Stimulated activated CD4-positive, alpha-beta T cell treated with anti-CD3 and anti-CD28 coated beads, Interleukin-4, amount 100 ng/mL, for 4 hours (primary cell): ENCODE data around the gene FADS6.
"Not testable (repeated sequence)": the region's sequence is repeated elsewhere in the genome, so short reads cannot be mapped to it uniquely, and the experiment has no call there.

Source experiments
- DNase-seq, 2 experiments: peaks; one replicate each; pipeline ENCODE4 v3.0.0-alpha.2; 2020

FADS6 gene

GRCh38 chr17:74920306-74920620 is 26.8 kb upstream of the FADS6 start:
- no peak for DNase-seq

DNA sequence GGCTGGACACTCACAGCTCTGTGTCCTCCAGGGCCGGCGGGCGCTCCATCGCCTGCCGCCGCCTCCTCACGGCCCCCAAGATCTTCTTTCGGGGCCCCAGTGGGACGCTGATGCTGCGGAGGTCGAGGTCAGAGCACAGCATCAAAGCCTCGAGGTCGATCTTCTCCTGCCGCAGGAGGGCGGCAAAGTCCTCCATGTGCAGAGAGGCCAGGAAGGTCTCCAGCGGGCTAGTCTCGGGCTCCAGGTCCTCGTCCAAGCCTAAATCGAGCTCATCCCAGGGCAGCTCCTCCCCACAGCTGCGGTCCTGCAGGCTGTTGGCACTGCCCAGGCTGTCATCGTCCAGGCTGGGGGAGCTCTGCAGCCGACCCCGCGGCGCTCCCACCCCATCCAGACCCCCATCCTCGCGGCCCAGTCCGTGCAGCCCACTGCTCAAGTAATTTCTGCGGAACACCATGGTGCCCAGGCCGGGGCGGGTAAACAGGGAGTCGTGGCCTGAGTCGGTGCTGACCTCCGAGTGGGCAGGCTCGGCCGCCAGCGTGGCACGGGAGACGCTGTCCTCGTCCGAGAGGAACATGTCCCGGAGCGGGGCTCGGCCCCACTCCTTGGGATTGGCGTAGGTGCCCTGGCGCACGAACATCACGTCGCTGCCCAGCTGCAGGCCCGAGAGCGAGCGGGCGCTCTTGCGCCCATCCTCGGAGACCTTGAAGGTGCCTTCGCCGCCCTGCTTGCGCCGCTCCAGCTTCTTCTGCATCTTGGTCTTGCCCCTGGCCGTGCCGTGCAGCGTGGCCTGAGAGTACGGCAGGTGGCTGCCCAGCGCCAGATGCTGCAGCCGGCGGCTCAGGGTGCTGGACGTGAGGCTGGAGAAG is 26.2 kb upstream of the FADS6 start:
- DNase-seq, result no peak

GRCh38 chr17:74918906-74919305 is 25.5 kb upstream of the FADS6 start:
- DNase-seq, result no peak

- no peak for DNase-seq
Observed at GRCh38 chr17:74917430-74917829, 24.0 kb upstream of the FADS6 start.

DNA sequence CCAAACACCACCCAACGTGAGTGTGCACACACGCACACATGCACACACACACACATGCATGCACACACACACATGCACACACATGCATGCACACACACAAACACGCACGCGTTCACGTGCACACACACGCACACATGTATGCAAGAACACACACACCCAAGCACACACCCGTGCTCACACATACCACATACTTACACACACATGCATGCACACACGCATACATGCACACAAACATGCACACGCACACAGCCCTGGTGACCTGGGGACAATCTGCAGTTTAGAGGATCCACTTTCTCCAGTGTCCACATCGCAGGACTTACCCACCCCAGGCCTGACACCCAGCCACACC is 23.4 kb upstream of the FADS6 start:
- no peak for DNase-seq

DNA sequence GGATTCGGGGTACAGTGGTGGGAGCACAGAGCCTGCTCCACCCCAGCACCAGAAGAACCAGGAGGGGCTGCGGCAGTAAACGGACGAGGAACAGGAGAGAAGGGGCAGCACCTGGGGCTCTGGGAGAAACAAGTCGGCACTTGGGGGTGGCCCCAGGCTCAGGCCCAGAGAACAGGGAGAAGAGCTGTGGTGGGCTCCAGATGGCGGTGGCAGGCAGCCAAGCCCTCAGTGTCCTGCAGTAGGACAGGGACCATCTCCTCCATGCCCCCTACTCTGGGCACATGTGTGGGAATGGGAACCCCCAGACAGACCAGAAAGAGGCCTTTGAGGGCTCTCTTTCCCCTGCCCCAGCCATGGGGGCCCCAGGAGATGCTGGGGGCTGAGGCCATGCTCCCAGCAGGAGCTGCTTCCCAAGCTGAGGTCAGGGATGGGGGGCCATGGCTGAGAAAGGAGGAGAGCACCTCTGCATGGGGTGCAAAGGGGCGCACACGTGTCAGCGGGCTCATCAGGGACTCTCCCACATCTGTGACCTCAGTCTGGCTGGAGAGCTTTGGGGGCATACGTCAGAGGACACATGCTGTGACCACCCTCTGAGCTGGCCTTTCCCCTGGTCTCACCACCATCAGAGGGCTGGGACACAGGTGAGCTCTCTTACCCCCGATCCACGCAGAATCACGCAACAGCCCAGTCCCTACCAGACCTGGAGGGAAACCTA is 22.9 kb upstream of the FADS6 start:
- DNase-seq, result no peak

DNA sequence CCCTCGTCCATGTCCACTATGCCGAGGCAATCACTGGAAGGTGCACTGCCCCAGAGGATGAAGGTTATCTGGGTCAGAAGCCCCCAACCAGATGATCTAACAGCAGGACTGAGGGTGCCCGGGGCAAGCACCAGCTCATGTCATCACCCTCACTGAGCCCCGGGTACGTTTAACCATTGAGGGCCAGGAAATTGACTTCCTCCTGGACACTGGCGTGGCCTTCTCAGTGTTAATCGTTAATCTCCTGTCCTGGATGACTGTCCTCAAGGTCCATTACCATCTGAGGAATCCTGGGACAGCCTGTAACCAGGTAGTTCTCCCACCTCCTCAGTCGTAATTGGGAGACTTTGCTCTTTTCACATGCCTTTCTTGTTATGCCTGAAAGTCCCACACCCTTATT is 18.0 kb upstream of the FADS6 start:
- DNase-seq, result not testable (repeated sequence)

DNA sequence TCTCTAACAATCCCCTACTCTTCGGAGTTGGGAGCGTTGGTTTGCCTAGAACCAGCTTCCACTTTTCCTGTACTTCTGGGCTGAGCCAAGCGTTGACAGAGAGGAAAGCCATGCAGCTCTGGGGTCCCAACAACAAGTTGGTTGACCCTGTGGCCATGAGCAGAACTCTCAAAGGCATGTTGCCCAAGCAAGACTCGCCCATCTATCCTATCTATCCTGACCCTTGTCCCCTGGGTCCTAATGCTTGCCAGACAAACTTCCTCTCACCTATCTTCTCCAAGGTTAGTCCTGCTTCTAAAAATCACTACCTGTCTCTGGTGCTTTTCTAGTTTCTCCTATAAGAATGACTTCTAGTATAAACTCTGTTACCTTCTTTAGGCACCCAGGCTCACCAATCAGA is 15.7 kb upstream of the FADS6 start:
- DNase-seq, result not testable (repeated sequence)

GRCh38 chr17:74907012-74907411 is 13.6 kb upstream of the FADS6 start:
- DNase-seq, result no peak

DNA sequence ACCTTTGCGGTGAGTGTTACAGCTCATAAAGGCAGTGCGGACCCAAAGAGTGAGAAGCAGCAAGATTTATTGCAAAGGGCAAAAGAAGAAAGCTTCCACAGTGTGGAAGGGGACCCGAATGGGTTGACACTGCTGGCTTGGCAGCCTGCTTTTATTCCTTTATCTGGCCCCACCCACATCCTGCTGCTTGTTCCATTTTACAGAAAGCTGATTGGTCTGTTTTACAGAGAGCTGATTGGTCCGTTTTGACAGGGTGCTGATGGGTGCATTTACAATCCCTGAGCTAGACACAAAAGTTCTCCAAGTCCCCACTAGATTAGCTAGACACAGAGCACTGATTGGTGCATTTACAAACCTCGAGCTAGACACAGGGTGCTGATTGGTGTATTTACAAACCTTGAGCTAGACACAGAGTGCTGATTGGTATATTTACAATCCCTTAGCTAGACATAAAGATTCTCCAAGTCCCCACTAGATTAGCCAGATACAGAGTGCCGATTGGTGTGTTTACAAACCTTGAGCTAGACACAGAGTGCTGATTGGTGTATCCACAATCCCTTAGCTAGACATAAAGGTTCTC is 12.9 kb upstream of the FADS6 start:
- DNase-seq, result not testable (repeated sequence)

GRCh38 chr17:74904687-74905409 is 11.4 kb upstream of the FADS6 start:
- DNase-seq, result no peak

- no peak for DNase-seq
Observed at GRCh38 chr17:74903671-74904070, 10.2 kb upstream of the FADS6 start.

GRCh38 chr17:74903034-74903433 is 9.6 kb upstream of the FADS6 start:
- DNase-seq, result no peak

- DNase-seq, result no peak
Observed at GRCh38 chr17:74901353-74902135, 8.1 kb upstream of the FADS6 start.

DNA sequence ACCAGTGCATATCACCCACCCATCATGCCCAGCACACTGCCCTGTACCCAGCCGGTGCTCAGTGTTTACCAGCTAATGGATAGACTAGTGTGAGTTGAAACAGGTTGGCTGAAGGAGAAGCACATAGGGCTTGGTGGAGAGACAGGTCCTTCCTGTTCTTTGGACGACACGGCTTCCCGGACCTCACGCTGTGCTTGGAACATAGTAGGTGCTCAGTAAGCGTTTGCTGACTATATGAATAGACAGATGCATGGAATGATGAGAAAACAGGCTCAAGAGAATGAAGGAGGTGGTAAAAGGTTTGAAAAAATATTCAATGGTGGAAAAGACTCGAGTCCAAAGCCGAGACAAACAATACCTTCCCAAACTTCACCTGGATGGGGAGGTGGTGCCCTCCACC is 6.8 kb upstream of the FADS6 start:
- DNase-seq, result no peak

- DNase-seq, result no peak
Observed at GRCh38 chr17:74898376-74898946, 5.0 kb upstream of the FADS6 start.

DNA sequence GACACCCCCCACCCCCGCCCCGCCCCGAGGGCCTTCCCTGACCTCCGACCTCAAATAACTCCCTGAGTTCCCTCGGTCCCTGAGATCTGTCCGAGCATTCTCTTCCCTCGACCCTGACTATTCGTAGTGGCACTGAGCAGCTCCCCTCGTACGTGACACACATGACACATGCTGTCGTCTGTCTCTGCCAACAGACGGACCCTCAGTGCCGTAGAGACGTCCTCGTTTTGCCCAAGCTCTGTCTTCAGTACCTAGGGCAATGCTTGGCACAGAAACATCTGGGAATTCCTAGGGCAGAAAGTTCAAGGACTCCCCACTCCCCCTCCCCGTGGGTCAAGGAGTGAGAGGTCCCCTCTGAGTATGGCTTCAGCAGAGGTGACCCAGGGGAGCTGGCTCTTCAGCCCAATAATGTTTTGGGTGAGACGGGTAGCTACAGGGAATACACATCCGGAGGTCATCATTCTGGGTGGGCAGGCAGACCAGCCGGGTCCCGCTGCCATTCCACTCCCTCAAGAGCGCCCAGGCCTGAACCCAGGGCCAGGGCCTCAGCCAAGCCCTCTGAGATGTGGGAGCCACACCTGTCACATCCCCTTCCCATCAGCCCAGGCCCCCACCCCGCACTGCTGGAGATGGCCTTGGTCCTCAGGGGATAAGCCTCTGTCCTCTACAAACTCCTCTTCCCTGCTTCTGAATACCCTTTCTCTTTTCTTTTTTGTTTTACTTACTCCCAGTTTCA is 671 bp upstream of the FADS6 start:
- no peak for DNase-seq

DNA sequence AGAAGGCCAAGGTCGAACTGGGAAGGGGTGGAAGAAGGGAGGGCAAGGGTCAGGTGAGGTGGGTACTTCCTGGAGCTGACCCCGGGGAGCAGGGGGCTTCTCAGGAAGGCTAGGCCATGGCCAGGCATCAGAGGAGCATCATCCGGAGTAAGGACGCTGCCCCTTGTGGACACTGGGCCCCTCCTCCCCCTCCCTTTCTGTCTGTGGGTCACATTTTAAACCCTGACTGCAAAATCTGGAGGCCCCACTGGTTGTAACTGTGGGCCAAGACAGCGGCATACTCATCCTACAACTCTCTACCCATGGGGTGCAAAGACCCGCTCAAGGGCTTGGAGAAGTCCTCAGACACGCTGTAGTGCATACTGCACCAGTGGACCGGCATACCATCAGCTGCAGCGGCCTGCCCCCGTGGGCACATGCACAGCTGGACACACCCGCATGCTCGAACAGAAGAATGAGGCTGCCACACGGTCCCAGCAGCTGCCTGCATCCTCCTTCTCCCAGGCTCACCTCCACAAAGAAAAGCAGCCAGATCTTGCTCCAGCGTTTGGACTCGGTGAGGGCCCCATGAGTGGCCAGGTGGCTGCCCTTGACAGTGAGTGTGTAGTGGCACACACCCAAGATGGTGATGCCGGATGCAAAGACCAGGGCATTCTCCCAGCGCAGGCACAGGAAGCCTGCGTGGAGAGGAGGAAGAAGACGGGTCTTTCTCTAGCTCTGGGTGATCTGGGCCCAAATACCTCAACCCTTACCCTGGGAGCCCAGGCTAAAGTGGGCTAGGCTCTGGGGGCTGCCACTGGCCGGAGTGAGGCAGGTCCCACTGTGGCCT is 1.2 kb downstream of the FADS6 start:
- no peak for DNase-seq

DNA sequence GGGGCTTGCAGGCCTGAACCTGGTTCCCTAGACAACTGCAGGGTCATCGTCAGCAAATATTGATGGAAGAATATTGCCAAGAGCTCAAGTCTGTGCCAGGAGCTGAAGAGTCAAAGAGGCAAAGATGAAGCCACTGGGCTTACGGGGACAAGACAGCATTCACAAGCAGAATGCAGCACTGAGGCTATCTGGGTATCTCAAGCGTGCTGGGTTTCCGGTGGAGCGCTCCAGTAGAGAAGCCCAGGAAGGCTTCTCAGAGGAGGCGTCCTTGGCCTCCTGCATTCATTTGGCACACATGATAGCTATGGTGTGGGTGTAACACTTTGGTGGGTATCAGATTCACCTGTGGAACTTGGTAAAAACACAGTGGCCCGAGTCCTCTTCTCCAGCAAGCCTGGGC is 2.9 kb downstream of the FADS6 start:
- no peak for DNase-seq

- no peak for DNase-seq
Observed at GRCh38 chr17:74888469-74888868, 5.0 kb downstream of the FADS6 start.

- DNase-seq, result no peak
Observed at GRCh38 chr17:74883241-74883745, 10.1 kb downstream of the FADS6 start.
